ENCODE results near the gene TMEM171. TPM values are rescaled to one million over a fixed set of nuclear protein-coding genes. Genes with fewer than 3 reads are reported as not detected.

Gene TMEM171
- total and polyA plus RNA-seq, 2 of the 8 experiments (the other 6 are each of a cell fraction or from before 2014, with no cell fraction given) = 1.0 to 2.2 TPM

DNA sequence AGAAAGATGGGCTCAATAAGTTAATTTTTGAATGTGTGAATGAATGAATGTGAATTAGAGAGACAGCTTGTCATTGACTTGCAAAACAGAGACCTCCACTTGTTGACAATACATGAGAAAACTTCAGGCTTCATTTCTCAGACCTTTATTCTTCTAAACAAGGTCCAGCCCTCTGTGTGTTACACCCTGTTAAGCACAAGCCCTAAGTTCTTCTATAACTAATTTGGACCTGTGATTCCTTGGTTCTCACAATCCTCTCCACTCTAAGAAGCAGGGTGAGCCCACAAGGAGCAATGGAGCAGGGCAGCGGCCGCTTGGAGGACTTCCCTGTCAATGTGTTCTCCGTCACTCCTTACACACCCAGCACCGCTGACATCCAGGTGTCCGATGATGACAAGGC lies 52.6 kb downstream of the TMEM171 start, which contains the start of gene TMEM174:
Gene TMEM174 (plus strand): TSS at position 243 of the 400 bp plus-strand sequence. CDS start 51 bp downstream, at position 294.
- Histone ChIP-seq H3K9me3 (ENCODE audit: insufficient read depth in 2 of 2, low read depth in 1 of 2, low read length in 1 of 2) (no peaks in the 10 kb centered on the region), H3K56ac (replicated peaks; ENCODE audit: insufficient read length, low read depth, low read length) (no peak within 1 kb of the TSS), H3K27ac (ENCODE audit: low read depth, low read length) (no peak within 1 kb of the TSS), H3K4me3 (ENCODE audit: extremely low read depth in 1 of 4, insufficient read depth in 2 of 4, low read depth in 3 of 4, low read length in 4 of 4) (no peak within 1 kb of the TSS), H3K4me2 (ENCODE audit: insufficient read depth in 1 of 2, low read depth in 2 of 2, low read length in 2 of 2) (no peak within 1 kb of the TSS), H3K4ac (replicated peaks; ENCODE audit: insufficient read length, low read depth, low read length) (no peak within 1 kb of the TSS), H3K36me3 (ENCODE audit: control insufficient read depth in 2 of 4, insufficient read depth in 4 of 4, low read length in 3 of 4) (no peaks in the 10 kb centered on the region), H4K20me1 (replicated peaks in 1 of 2; ENCODE audit: control insufficient read depth in 1 of 2, insufficient read depth in 2 of 2, low read length in 2 of 2) (no peaks in the 10 kb centered on the region), H2AK5ac (ENCODE audit: low read depth, low read length) (no peak within 1 kb of the TSS), H4K91ac (replicated peaks; ENCODE audit: insufficient read length, low read length) (no peak within 1 kb of the TSS), H2BK120ac (replicated peaks; ENCODE audit: low read depth, low read length) (no peak within 1 kb of the TSS), H4K8ac (ENCODE audit: extremely low read depth, insufficient read depth, low read length) (no peak within 1 kb of the TSS), H3K27me3 (replicated peaks in 1 of 4; ENCODE audit: control insufficient read depth in 3 of 4, extremely low read depth in 1 of 4, insufficient read depth in 3 of 4, low read length in 3 of 4) (no peaks in the 10 kb centered on the region), H2BK20ac (ENCODE audit: low read length) (no peak within 1 kb of the TSS), H3K9ac (replicated peaks in 1 of 4; ENCODE audit: extremely low read depth in 1 of 4, low read depth in 3 of 4, low read length in 3 of 4) (no peak within 1 kb of the TSS), H3K79me2 (ENCODE audit: control insufficient read depth in 1 of 2, insufficient read depth in 2 of 2, low read length in 2 of 2) (no peaks in the 10 kb centered on the region), H3K79me1 (ENCODE audit: low read depth, low read length) (no peaks in the 10 kb centered on the region), H3K14ac (ENCODE audit: insufficient read length) (no peak within 1 kb of the TSS), H2BK5ac (ENCODE audit: low read depth, low read length) (no peak within 1 kb of the TSS), H3K23ac (ENCODE audit: insufficient read length) (no peak within 1 kb of the TSS), H3K4me1 (replicated peaks in 1 of 4; ENCODE audit: control insufficient read depth in 3 of 4, insufficient read depth in 4 of 4, low read length in 3 of 4) (no peaks in the 10 kb centered on the region), H4K5ac (ENCODE audit: insufficient read length, low read depth, low read length) (no peak within 1 kb of the TSS), H3K23me2 (ENCODE audit: low read depth, low read length) (no peaks in the 10 kb centered on the region), H2BK15ac (ENCODE audit: low read length) (no peak within 1 kb of the TSS), H2AFZ (ENCODE audit: low read length) (no peak within 1 kb of the TSS), H2BK12ac (ENCODE audit: low read depth, low read length) (no peak within 1 kb of the TSS), H3K18ac (ENCODE audit: extremely low read depth, low read length) (no peak within 1 kb of the TSS)
- CTCF ChIA-PET (ENCODE audit: partially characterized antibody) = interaction anchor here (0.7 to 7.5 kb wide), 10 partner anchors 11 to 86 kb away, joined by 3 to 41 read pairs (median 4); no protein-coding TSS in a partner anchor
- DNase-seq (ENCODE audit: low read depth in 1 of 2, low spot score in 2 of 2) (no peak), FAIRE-seq (no peak)
- POLR2A ChIA-PET (ENCODE audit: partially characterized antibody) = interaction anchor here (0.6 to 0.9 kb wide), 2 partner anchors 37 to 318 kb away, joined by 3 read pairs; no protein-coding TSS in a partner anchor
- 91% methylated on average over 5 of the region's 5 CpGs; no CpG with 5 or more reads in 1 of the 2 experiments for WGBS, 2 experiments (ENCODE audit: extremely low coverage in 1 of 2, insufficient coverage in 1 of 2, insufficient read length in 1 of 2, insufficient replicate concordance in 2 of 2, low coverage in 1 of 2, low lambda C conversion rate in 2 of 2, missing lambda C conversion rate in 1 of 2)
- no peak for TF ChIP-seq CHD1 (IDR thresholded peaks at IDR 0.05; ENCODE audit: low read depth, low read length)
- TF ChIP-seq POU5F1 (IDR thresholded peaks at IDR 0.05; ENCODE audit: low read depth, low read length) = no peak
- no peak for TF ChIP-seq CREB1 (IDR thresholded peaks at IDR 0.05)
- no peak for TF ChIP-seq KDM4A (IDR thresholded peaks at IDR 0.05; ENCODE audit: low read depth, low read length, severe bottlenecking)
- TF ChIP-seq BACH1 (IDR thresholded peaks at IDR 0.05; ENCODE audit: low read length) = no peak
- TF ChIP-seq KDM5A (IDR thresholded peaks at IDR 0.05; ENCODE audit: low read length) = no peak
- no peak for TF ChIP-seq NRF1 (IDR thresholded peaks at IDR 0.05; ENCODE audit: low read depth, low read length)
